Measurements from ENCODE around the gene TWSG1.

DNA sequence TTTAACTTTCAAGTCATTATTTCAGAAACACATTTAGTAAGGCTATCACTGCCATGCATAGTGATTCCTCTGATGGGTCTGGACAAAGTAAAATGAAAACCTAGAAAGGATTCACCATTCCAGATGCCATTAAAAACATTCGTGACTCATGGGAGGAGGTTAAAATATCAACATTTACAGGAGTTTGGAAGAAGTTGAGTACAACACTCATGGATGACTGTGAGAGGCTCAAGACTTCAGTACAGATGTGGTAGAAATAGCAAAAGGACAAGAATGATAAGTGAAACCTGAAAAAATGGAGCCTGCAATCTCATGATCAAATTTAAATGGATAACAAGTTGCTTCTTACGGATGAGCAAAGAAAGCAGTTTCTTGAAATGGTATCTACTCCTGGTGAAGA, 5.8 kb upstream of the TWSG1 start:
- TF ChIP-seq CREB1 (IDR thresholded peaks at IDR 0.05; ENCODE audit: low read depth) (no peak), RBBP5 (conservative IDR thresholded peaks at IDR 0.05) (no peak), RAD21 (IDR thresholded peaks at IDR 0.05; ENCODE audit: insufficient read depth, low read depth, low read length) (no peak), TARDBP (IDR thresholded peaks at IDR 0.05; ENCODE audit: borderline replicate concordance) (no peak), SP1 (IDR thresholded peaks at IDR 0.05; ENCODE audit: low read depth, low read length) (no peak), EZH2 (IDR thresholded peaks at IDR 0.05; ENCODE audit: borderline replicate concordance, control insufficient read depth, low read depth, low read length) (no peak), MXI1 (IDR thresholded peaks at IDR 0.05; ENCODE audit: low read depth, low read length) (no peak), FOXM1 (IDR thresholded peaks at IDR 0.05; ENCODE audit: low read depth, low read length) (no peak), YY1 (IDR thresholded peaks at IDR 0.05; ENCODE audit: low read depth, low read length) (no peak)
- TF ChIP-seq, protein P1, sequence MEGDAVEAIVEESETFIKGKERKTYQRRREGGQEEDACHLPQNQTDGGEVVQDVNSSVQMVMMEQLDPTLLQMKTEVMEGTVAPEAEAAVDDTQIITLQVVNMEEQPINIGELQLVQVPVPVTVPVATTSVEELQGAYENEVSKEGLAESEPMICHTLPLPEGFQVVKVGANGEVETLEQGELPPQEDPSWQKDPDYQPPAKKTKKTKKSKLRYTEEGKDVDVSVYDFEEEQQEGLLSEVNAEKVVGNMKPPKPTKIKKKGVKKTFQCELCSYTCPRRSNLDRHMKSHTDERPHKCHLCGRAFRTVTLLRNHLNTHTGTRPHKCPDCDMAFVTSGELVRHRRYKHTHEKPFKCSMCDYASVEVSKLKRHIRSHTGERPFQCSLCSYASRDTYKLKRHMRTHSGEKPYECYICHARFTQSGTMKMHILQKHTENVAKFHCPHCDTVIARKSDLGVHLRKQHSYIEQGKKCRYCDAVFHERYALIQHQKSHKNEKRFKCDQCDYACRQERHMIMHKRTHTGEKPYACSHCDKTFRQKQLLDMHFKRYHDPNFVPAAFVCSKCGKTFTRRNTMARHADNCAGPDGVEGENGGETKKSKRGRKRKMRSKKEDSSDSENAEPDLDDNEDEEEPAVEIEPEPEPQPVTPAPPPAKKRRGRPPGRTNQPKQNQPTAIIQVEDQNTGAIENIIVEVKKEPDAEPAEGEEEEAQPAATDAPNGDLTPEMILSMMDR (IDR thresholded peaks at IDR 0.05 in 2 of 3, conservative IDR thresholded peaks at IDR 0.05 in 1 of 3; ENCODE audit: control insufficient read depth in 2 of 3, extremely low read depth in 1 of 3, insufficient read depth in 1 of 3, low read depth in 3 of 3, low read length in 3 of 3) = no peak
